WTC11 (cell line): ENCODE data around the gene LLGL2. TPM values are rescaled to one million over a fixed set of nuclear protein-coding genes. Genes with fewer than 3 reads are reported as not detected.

Experiments used
- CTCF ChIP-seq: fragments of 200-600 bp; IDR thresholded peaks from 2 replicates; pipeline ENCODE4 v1.8.0; 2022; ENCODE audit warnings: antibody characterized with exemption
- ETV6 ChIP-seq: sonication (generic); formaldehyde crosslinking; IDR thresholded peaks from 2 replicates; pipeline ENCODE4 v1.8.1; 2022; ENCODE audit warnings: mild to moderate bottlenecking, missing genetic modification reagents
- FOXP1 ChIP-seq: sonication (generic); formaldehyde crosslinking; IDR thresholded peaks from 2 replicates; pipeline ENCODE4 v1.8.0; 2022; ENCODE audit warnings: missing genetic modification reagents, mild to moderate bottlenecking, moderate library complexity, borderline replicate concordance
- FOXP4 ChIP-seq: sonication (generic); formaldehyde crosslinking; IDR thresholded peaks from 2 replicates; pipeline ENCODE4 v1.8.0; 2022; ENCODE audit warnings: mild to moderate bottlenecking, missing genetic modification reagents
- GABPB1 ChIP-seq: sonication (generic); formaldehyde crosslinking; IDR thresholded peaks from 2 replicates; pipeline ENCODE4 v1.8.1; 2023; ENCODE audit warnings: mild to moderate bottlenecking, missing genetic modification reagents
- HMGA2 ChIP-seq: fragments of 250-450 bp; sonication (Bioruptor Pico); IDR thresholded peaks from 2 replicates; pipeline ENCODE4 v1.4.0; 2021; ENCODE audit warnings: mild to moderate bottlenecking, moderate library complexity
- HMGXB4 ChIP-seq: sonication (generic); formaldehyde crosslinking; IDR thresholded peaks from 2 replicates; pipeline ENCODE4 v1.8.1; 2023; ENCODE audit warnings: mild to moderate bottlenecking, moderate library complexity, missing genetic modification reagents
- IRF1 ChIP-seq: sonication (generic); formaldehyde crosslinking; IDR thresholded peaks from 2 replicates; pipeline ENCODE4 v1.8.0; 2023; ENCODE audit warnings: missing genetic modification reagents
- MYBL2 ChIP-seq: sonication (generic); formaldehyde crosslinking; IDR thresholded peaks from 2 replicates; pipeline ENCODE4 v1.8.1; 2023; ENCODE audit warnings: mild to moderate bottlenecking, moderate library complexity, missing genetic modification reagents
- NFE2L1 ChIP-seq: sonication (generic); formaldehyde crosslinking; IDR thresholded peaks from 2 replicates; pipeline ENCODE4 v1.8.1; 2023; ENCODE audit warnings: missing genetic modification reagents
- NFYB ChIP-seq: sonication (generic); formaldehyde crosslinking; conservative IDR thresholded peaks from 2 replicates; pipeline ENCODE4 v1.8.0; 2022; ENCODE audit warnings: low read depth, missing genetic modification reagents
- PRRX2 ChIP-seq: fragments of 250-450 bp; sonication (Bioruptor Pico); IDR thresholded peaks from 2 replicates; pipeline ENCODE4 v1.8.0; 2021; ENCODE audit warnings: mild to moderate bottlenecking
- TEAD1 ChIP-seq: sonication (generic); formaldehyde crosslinking; IDR thresholded peaks from 2 replicates; pipeline ENCODE4 v1.8.0; 2022; ENCODE audit warnings: mild to moderate bottlenecking, missing genetic modification reagents
- ZNF219 ChIP-seq: sonication (generic); formaldehyde crosslinking; IDR thresholded peaks from 2 replicates; pipeline ENCODE4 v1.8.0; 2023; ENCODE audit warnings: missing genetic modification reagents, mild to moderate bottlenecking, borderline replicate concordance
- ZNF263 ChIP-seq: sonication (generic); formaldehyde crosslinking; IDR thresholded peaks from 2 replicates; pipeline ENCODE4 v1.8.1; 2022; ENCODE audit warnings: low read depth, mild to moderate bottlenecking, moderate library complexity, missing genetic modification reagents
- ZNF317 ChIP-seq: sonication (generic); formaldehyde crosslinking; IDR thresholded peaks from 2 replicates; pipeline ENCODE4 v1.8.1; 2023; ENCODE audit warnings: low read depth, mild to moderate bottlenecking, moderate library complexity, missing genetic modification reagents, borderline replicate concordance
- ZNF512 ChIP-seq: sonication (generic); formaldehyde crosslinking; IDR thresholded peaks from 2 replicates; pipeline ENCODE4 v1.8.1; 2022; ENCODE audit warnings: missing genetic modification reagents, borderline replicate concordance
- total RNA-seq: library from RNA; stranded (reverse); gene quantifications from 3 replicates; pipeline ENCODE4 v1.2.3, GENCODE V29; 2021
- TF ChIP-seq, protein P1 (sequence below): sonication (generic); formaldehyde crosslinking; IDR thresholded peaks from 2 replicates; pipeline ENCODE4 v1.8.1; 2023; ENCODE audit warnings: mild to moderate bottlenecking, missing genetic modification reagents
- TF ChIP-seq, protein P2 (sequence below): sonication (generic); formaldehyde crosslinking; IDR thresholded peaks from 2 replicates; pipeline ENCODE4 v1.8.0; 2023; ENCODE audit warnings: missing genetic modification reagents, mild to moderate bottlenecking, borderline replicate concordance
- TF ChIP-seq, protein P3 (sequence below): sonication (generic); formaldehyde crosslinking; conservative IDR thresholded peaks from 2 replicates; pipeline ENCODE4 v1.8.1; 2022; ENCODE audit warnings: mild to moderate bottlenecking, missing genetic modification reagents
- TF ChIP-seq, protein P4 (sequence below): sonication (generic); formaldehyde crosslinking; IDR thresholded peaks from 2 replicates; pipeline ENCODE4 v1.8.0; 2022; ENCODE audit warnings: mild to moderate bottlenecking, missing genetic modification reagents

The LLGL2 gene
- total RNA-seq, 1 experiment from 2014 or later, result 103 TPM

GRCh38 chr17:75587675-75588595 lies 62.4 kb downstream of the LLGL2 start, which contains the start of gene MYO15B (continued):
- TF ChIP-seq HMGA2 (CRISPR knock-in tag), result no peak
- TF ChIP-seq, protein P1, sequence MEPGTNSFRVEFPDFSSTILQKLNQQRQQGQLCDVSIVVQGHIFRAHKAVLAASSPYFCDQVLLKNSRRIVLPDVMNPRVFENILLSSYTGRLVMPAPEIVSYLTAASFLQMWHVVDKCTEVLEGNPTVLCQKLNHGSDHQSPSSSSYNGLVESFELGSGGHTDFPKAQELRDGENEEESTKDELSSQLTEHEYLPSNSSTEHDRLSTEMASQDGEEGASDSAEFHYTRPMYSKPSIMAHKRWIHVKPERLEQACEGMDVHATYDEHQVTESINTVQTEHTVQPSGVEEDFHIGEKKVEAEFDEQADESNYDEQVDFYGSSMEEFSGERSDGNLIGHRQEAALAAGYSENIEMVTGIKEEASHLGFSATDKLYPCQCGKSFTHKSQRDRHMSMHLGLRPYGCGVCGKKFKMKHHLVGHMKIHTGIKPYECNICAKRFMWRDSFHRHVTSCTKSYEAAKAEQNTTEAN, result no peak
- TF ChIP-seq FOXP1 (CRISPR knock-in tag), result no peak
- no peak for TF ChIP-seq ZNF317 (CRISPR knock-in tag)
- no peak; the same call in 1 of the 2 replicates for TF ChIP-seq CTCF
- TF ChIP-seq ETV6, result peak; percentile 47
- TF ChIP-seq PRRX2 (CRISPR knock-in tag), result no peak
- no peak for TF ChIP-seq IRF1 (CRISPR knock-in tag)
- TF ChIP-seq NFYB (CRISPR knock-in tag), result no peak
- TF ChIP-seq ZNF512, result no peak
- 0 out of 2 replicates have a peak, but pooled peaks have one; percentile 27 for TF ChIP-seq MYBL2 (CRISPR knock-in tag)
- no peak for TF ChIP-seq GABPB1 (CRISPR knock-in tag)
- TF ChIP-seq FOXP4 (CRISPR knock-in tag), result no peak
- TF ChIP-seq, protein P2, sequence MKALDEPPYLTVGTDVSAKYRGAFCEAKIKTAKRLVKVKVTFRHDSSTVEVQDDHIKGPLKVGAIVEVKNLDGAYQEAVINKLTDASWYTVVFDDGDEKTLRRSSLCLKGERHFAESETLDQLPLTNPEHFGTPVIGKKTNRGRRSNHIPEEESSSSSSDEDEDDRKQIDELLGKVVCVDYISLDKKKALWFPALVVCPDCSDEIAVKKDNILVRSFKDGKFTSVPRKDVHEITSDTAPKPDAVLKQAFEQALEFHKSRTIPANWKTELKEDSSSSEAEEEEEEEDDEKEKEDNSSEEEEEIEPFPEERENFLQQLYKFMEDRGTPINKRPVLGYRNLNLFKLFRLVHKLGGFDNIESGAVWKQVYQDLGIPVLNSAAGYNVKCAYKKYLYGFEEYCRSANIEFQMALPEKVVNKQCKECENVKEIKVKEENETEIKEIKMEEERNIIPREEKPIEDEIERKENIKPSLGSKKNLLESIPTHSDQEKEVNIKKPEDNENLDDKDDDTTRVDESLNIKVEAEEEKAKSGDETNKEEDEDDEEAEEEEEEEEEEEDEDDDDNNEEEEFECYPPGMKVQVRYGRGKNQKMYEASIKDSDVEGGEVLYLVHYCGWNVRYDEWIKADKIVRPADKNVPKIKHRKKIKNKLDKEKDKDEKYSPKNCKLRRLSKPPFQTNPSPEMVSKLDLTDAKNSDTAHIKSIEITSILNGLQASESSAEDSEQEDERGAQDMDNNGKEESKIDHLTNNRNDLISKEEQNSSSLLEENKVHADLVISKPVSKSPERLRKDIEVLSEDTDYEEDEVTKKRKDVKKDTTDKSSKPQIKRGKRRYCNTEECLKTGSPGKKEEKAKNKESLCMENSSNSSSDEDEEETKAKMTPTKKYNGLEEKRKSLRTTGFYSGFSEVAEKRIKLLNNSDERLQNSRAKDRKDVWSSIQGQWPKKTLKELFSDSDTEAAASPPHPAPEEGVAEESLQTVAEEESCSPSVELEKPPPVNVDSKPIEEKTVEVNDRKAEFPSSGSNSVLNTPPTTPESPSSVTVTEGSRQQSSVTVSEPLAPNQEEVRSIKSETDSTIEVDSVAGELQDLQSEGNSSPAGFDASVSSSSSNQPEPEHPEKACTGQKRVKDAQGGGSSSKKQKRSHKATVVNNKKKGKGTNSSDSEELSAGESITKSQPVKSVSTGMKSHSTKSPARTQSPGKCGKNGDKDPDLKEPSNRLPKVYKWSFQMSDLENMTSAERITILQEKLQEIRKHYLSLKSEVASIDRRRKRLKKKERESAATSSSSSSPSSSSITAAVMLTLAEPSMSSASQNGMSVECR (CRISPR knock-in tag), result no peak
- TF ChIP-seq, protein P3, sequence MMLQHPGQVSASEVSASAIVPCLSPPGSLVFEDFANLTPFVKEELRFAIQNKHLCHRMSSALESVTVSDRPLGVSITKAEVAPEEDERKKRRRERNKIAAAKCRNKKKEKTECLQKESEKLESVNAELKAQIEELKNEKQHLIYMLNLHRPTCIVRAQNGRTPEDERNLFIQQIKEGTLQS (CRISPR knock-in tag), result no peak
- TF ChIP-seq ZNF219 (CRISPR knock-in tag), result no peak
- TF ChIP-seq, protein P4, sequence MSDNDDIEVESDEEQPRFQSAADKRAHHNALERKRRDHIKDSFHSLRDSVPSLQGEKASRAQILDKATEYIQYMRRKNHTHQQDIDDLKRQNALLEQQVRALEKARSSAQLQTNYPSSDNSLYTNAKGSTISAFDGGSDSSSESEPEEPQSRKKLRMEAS, result peak; percentile 7; the same call in 1 of the 2 replicates
- no peak for TF ChIP-seq NFE2L1 (CRISPR knock-in tag)
- 0 out of 2 replicates have a peak, but pooled peaks have one; percentile 22 for TF ChIP-seq ZNF263 (CRISPR knock-in tag)
- peak; percentile 81 for TF ChIP-seq HMGXB4 (CRISPR knock-in tag)
- no peak for TF ChIP-seq TEAD1 (CRISPR knock-in tag)
